SK-N-MC (cell line): ENCODE measurements around the gene ZNF865.

Source experiments
- EZH2 ChIP-seq: fragments of 200-600 bp; sonication (generic); IDR thresholded peaks from one replicate; pipeline ENCODE4 v1.6.1; 2017; ENCODE audit warnings: antibody characterized with exemption
- POLR2AphosphoS5 ChIP-seq: IDR thresholded peaks from 2 replicates; pipeline ENCODE4 v1.6.1; 2012; ENCODE audit warnings: mild to moderate bottlenecking, low read depth, low read length, borderline replicate concordance

GRCh38 chr19:55635856-55636440 is 30.5 kb downstream of the ZNF865 start:
- TF ChIP-seq POLR2AphosphoS5 (no peak), EZH2 (no peak)
